NCI-H1105 treated with DMSO at 0.1 percent for 48 hours (cell line): ENCODE results near the gene KRTAP1-5.
A peak's percentile ranks its signal among the peaks of the same experiment; 100 is the strongest.
"Not testable (repeated sequence)": the region's sequence is repeated elsewhere in the genome, so short reads cannot be mapped to it uniquely, and the experiment has no call there.

ENCODE experiments used
- DNase-seq: peaks from one replicate; lab custom pipeline; 2025; lab: John Stamatoyannopoulos, UW

Gene KRTAP1-5

DNA sequence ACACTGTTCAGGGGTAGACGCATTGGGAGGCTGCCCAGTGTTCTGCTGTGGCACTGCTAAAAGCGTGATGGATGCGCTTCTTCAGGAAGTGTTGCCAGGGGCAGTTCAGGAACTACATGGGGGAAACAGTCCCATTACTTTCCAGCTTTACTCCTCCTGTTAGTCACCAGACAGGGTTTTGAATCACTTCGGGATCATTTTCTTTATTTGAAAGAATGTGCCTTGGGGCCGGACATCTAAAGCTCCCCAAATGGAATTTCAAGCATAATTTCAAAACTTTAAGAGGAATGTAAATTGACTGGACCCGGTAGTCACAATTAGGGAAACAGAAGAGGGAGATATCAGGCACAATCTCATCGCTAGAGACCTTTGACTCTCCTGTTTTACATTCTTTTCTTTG lies 21.4 kb upstream of the KRTAP1-5 start:
- DNase-seq, result no peak

- not testable (repeated sequence) for DNase-seq
Measured at GRCh38 chr17:41046735-41047465, 19.9 kb upstream of the KRTAP1-5 start, which contains the start of gene KRTAP2-1. KRTAP2-1 (minus strand) TSS chr17:41047316; CDS start chr17:41047267, 49 bp downstream.

DNA sequence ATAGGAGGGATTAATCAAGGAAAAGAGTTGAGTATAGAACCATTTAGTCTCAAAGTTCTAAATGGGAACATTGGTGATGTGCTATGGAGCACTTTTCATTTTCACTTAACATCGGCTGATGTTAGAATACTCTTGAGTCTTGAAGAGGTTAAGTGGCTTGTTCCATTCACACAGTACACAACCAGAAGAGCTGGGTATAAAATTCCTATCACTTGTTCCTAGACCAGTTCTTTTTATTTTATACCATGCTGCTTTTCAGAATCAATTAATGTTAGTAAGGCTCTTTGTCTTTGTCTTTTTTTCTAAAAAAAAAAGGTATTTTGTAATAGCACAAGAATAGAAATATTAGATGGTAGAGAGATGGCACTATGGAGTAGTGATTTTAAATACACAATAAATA lies 15.9 kb upstream of the KRTAP1-5 start:
- no peak for DNase-seq

GRCh38 chr17:41040783-41041571 lies 14.0 kb upstream of the KRTAP1-5 start, which contains the start of gene KRTAP1-1:
KRTAP1-1 (minus strand) TSS chr17:41041450; CDS start chr17:41041397, 53 bp downstream.
- DNase-seq, result peak; percentile 64

- DNase-seq, result no peak
Measured at GRCh38 chr17:41037853-41038350, 10.9 kb upstream of the KRTAP1-5 start.

- DNase-seq, result peak; percentile 77
Measured at GRCh38 chr17:41034346-41034935, 7.4 kb upstream of the KRTAP1-5 start, which contains the start of gene KRTAP1-3. KRTAP1-3 (minus strand) TSS chr17:41034874; CDS start chr17:41034821, 53 bp downstream.

GRCh38 chr17:41029633-41030245 lies 2.7 kb upstream of the KRTAP1-5 start, which contains the start of gene KRTAP1-4:
KRTAP1-4 (minus strand) TSS chr17:41030195; CDS start chr17:41030078, 117 bp downstream.
- no peak for DNase-seq

GRCh38 chr17:41024697-41025096 lies 2.3 kb downstream of the KRTAP1-5 start:
- no peak for DNase-seq

DNA sequence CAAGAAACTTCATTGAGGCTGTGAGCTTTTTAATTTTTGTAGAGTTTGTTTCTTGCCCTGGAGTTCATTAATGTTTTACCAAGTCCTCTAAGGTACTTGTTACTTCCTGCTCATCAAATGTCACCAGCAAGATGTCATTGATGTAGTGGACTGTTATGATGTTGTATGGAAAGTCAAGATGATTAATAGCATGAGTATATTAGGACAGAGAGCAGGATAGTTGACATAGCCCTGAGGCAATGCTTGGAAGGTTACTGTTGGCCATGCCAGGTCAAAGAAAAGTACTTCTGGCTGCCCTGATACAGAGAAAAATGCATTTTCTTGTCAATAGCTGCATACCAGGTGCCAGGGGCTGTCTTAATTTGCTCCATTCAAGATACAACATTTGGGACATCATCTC lies 6.7 kb downstream of the KRTAP1-5 start:
- no peak for DNase-seq

- no peak for DNase-seq
Measured at GRCh38 chr17:41019415-41019814, 7.6 kb downstream of the KRTAP1-5 start.

GRCh38 chr17:41018541-41018940 lies 8.5 kb downstream of the KRTAP1-5 start:
- DNase-seq, result no peak

GRCh38 chr17:41016578-41017215 lies 10.3 kb downstream of the KRTAP1-5 start:
- DNase-seq, result no peak

GRCh38 chr17:41015454-41015853 lies 11.6 kb downstream of the KRTAP1-5 start:
- no peak for DNase-seq

DNA sequence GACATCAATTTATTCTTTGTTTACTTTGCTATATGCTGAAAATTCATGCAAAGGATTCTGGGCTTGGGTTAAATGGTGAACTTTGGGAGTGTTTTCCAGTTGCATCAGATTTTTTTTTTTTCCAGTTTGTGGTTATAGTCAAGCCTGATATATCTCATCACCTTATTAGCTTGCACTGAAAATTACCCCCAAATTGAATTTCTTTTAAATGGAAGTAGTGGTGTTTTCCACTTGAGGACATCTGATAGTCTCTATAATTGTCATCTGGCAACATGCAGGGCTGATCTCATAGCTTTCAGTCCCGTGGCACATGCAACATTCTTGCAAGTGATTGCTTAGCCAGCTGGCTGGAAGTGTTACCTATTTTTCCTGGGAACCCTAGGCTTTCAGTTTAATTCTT lies 13.4 kb downstream of the KRTAP1-5 start:
- peak; percentile 76 for DNase-seq

- DNase-seq, result no peak
Measured at GRCh38 chr17:41013181-41013580, 13.8 kb downstream of the KRTAP1-5 start.

DNA sequence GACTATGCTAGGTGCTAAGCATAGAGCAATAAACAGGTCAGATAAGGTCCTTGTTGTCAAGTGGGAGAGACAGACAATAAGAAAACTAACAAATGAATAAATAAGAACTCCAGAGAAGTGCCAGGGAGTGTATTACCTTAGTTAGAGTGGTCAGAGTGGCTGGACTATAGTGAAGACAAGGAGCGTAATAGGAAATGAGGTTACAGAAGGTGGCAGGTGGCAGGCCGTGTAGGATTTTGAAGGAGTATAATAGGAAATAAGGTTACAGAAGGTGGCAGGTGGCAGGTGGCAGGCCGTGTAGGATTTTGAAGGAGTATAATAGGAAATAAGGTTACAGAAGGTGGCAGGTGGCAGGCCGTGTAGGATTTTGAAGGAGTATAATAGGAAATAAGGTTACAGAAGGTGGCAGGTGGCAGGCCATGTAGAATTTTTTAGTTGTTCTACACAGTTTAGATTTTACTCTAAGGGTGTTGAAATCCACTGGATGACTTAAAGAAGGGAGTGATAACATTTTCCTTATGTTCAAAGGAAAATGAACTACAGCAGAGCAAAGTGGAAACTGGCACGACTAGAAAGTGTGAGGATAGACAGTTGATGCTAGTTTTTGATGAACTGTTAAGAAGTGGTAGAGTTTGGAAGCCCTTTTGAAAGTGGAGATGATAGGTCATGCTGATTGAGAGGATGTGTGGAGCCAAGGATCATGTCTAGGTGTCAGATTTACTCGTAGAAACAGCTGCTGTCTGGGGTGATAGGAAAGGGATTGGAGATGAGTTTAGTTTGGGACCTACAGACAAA lies 14.5 kb downstream of the KRTAP1-5 start:
- DNase-seq, result peak; percentile 29

DNA sequence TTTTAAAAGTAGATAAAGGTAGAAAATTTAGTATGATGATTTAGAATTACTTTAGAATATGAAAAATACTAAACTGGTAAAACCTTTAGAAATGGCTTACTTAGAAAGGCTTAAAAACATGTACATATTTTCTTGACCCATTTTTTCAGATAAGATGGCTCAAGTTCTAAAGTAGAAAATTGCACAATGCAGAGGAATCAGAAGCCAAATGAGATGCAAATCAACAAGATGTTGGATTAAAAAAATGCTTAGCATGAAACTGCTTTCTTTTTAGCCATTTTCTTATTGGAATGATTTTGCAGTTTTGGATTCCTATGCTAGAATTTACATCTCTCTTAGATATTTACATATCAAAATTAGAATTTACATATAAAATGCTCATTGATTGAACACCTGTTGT lies 16.6 kb downstream of the KRTAP1-5 start:
- no peak for DNase-seq

DNA sequence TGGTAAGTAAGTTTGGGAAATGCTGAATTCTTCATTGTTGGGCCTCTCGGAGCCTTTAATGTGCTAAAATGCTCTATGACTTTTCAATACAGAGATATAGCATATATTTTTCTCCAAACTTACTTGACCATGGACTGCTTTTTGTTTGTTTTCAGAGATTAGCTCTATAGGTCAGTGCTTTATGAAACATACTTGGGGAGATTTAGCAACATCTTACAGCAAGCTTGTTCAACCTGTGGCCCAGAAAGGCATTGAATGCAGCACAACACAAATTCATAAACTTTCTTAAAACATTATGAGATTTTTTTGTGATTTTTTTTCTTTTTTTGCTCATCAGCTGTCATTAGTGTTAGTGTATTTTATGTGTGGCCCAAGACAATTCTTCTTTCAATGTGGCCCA lies 17.1 kb downstream of the KRTAP1-5 start:
- no peak for DNase-seq

DNA sequence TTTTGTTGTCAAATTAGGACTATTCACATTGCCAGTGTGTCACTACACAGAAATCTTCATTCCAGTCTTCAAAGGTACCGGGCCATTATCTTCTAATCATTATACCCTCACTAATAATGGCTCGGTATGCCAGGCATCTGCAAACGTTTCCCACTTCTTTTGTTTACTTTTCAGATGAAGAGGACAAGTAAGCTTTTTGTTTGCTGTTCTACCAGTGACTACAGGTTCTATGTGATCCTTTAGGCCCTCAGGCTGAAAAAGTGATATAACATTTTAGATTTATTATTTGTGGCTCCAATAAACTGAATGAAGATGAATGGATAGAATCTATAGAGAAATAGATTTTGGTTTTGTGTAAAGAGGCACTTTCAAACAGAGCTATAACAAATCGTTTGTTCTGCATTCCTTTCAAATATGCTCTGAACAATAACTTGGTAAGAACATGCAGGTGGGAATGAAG lies 17.7 kb downstream of the KRTAP1-5 start:
- peak; percentile 85 for DNase-seq

DNA sequence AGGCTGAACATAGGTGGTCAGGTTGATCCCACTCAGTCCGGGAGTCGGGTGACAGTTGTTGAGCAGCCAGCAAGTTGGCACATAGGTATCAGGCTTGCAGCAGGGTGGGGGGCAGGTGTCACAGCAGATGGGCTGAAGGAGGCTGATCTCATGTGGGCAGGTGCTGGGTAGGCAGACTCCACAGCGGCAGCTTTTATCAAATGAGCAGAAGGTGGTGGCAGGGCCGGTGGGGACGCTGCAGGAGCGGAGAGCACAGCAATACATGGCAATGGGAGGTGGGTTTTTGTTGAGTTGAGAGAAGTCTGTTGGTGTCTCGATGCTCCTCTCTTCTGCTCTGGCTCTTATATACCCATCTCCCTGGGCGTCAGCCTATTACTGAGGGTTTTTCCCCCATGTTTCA lies 18.2 kb downstream of the KRTAP1-5 start, which contains the start of gene KRTAP3-1:
KRTAP3-1 (minus strand) TSS at position 318 of the 400 bp plus-strand sequence; CDS start at position 264, 54 bp downstream.
- peak; percentile 94 for DNase-seq
